Middle frontal gyrus (tissue), 1 donor: ENCODE measurements around the gene MZB1.
"Not testable (repeated sequence)": the region's sequence is repeated elsewhere in the genome, so short reads cannot be mapped to it uniquely, and the experiment has no call there.

Source experiments
- DNase-seq: peaks from one replicate; pipeline ENCODE4 v3.0.0-alpha.2; 2015; ENCODE audit warnings: low spot score; ENCODE audit errors: extremely low spot score

MZB1 gene

DNA sequence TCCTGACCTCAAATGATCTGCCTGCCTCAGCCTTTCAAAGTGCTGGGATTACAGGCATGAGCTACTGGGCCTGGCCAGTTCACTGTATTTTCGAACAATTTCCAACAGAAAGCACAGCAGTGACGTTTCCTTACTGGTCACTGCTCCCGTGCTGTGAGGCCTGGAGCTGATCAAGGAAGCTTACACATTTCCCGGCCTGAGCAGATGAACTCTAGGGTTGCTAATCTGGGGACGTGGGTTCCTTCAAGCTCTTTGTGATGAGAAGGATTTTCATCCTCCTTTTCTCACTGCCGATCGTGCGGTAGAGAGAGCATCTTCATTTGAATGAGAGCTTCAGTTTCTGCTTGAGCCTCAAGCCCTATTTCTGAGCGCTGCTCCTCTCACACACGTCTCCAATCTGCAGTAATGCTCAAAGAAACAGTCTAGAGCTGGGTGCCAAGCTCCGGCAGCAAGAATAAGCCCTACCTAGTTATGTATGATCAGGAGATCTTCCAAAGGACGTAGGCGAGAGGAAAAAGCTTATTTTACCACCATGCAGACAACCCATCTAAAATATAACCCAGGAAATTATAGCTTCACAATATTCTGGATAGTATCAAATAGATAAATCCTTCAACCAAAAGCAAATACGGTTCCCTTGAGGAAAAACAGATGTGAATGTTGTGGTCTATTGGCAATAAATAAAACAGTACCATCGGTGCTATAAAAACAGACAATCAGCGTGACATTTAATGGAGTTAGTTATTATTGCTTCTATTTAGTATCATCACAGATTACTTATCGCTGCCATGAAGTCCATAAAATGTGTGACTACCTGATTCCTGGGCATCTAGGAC lies 21.5 kb upstream of the MZB1 start:
- peak; percentile 62 for DNase-seq

DNA sequence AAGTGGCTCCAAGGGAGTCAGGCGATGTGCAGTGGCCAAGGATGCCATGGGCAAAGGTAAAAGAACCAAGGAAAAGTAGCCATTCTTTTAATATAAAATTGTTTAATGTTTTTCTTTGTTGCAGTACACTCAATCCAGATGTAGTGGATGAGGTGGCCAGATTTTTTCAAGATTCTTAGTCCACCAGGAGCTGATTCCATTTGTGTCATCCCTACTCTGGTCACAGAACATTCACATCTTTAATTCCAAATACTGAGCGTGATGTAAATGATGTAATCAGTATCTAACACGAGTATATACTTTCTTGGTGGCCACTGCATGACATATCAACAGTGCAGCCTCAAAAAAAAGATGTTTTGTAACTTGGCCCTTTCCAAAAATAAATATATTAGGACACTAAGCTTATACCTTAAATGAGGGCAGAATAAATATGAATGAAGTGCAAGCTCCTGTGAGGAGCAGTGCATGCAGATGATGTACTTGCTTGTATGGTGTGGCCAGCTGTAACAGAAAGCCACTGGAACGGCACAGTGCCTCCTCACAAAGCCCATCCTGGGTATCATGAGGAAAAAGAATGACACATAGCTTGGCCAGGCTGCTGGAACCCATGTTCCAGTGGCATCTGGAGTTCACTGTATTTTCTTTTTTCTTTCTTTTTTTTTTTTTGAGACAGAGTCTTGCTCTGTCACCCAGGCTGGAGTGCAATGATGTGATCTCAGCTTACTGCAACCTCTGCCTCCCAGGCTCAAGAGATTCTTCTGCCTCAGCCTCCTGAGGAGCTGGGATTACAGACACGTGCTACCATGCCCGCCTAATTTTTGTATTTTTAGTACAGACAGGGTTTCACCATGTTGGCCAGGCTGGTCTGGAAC lies 20.6 kb upstream of the MZB1 start:
- no peak for DNase-seq

DNA sequence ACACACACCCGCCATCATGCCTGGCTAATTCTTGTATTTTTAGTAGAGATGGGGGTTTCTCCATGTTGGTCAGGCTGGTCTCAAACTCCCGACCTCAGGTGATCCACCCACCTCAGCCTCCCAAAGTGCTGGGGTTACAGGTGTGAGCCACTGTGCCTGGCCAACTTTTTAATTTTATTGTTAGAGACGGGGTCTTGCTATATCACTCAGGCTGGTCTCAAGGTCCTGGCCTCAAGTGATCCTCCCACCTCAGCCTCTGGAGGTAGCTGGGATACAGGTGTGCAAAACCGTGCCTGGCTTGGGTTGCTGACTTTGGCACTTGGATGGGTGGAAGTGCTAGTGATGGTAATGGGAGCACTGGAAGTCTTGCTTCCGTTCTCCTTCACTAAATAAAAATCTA lies 19.4 kb upstream of the MZB1 start:
- DNase-seq = not testable (repeated sequence)

DNA sequence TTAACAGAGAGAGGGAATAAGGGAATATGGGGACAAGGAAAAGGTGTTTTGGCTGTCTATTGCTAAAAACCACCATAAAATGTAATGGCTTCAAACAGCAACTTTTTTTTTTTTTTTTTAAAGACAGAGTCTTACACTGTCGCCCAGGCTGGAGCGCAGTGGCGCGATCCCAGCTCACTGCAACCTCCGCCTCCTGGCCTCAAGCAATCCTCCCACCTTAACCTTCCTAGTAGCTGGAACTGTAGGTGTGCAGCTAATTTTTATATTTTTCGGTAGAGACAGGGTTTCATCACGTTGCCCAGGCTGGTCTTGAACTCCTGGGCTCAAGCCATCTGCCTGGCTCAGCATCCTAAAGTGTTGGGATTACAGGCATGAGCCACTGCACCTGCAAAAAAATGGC lies 18.5 kb upstream of the MZB1 start:
- DNase-seq = no peak

DNA sequence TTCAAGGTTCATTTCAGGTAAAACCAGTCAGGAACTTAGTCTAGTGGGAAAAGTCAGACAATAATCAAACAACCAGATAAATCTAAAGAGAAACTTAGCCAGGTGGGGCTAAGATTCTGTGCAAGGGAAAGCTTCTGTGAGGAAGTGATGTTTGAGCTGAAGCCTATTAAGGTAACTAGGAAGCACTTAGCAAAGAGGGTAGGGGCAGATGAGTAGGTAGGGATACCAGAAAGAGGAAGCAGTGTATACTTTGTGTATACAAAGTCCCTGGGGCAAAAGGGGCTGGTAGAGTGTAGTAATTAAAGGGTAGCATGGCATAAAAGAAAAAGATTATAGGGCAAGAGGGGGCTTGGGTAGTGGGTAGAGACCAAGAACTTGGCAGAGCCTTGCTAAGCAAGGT lies 17.8 kb upstream of the MZB1 start:
- no peak for DNase-seq

DNA sequence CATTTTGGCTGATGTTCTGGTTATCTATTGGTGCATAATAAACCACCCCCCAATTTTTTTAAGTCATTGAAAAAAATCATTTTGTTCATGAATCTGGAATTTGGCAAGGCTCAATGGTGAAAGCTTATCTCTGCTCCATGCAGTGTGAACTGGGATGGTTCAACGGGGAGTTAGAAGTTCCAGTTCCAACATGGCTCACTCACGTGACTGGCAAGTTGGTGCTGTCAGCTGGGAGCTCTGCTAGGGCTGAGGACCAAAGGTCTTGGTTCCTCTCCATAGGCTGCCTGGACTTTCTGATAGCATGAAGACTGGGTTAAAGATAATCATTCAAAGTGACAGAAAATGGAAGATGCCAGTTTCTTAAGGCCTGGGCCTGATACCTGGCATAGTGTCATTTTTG lies 17.2 kb upstream of the MZB1 start:
- DNase-seq = no peak

DNA sequence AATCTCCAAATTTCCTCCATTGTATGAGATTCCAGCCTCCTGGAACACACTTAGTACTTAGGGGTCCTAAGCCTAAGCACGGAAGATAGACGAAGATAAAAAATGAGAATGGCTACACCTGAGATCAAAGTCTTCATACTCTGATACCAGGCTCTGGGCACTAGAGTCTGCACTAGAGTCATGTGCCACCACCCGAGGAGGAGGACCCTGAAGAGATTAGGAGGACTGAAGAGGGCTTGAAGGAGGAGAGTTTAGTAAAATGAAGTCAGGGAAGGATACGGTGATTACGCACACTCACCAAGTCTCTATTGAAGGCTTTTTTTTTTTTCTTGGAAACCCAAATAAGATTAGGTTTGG lies 14.7 kb upstream of the MZB1 start:
- no peak for DNase-seq

DNA sequence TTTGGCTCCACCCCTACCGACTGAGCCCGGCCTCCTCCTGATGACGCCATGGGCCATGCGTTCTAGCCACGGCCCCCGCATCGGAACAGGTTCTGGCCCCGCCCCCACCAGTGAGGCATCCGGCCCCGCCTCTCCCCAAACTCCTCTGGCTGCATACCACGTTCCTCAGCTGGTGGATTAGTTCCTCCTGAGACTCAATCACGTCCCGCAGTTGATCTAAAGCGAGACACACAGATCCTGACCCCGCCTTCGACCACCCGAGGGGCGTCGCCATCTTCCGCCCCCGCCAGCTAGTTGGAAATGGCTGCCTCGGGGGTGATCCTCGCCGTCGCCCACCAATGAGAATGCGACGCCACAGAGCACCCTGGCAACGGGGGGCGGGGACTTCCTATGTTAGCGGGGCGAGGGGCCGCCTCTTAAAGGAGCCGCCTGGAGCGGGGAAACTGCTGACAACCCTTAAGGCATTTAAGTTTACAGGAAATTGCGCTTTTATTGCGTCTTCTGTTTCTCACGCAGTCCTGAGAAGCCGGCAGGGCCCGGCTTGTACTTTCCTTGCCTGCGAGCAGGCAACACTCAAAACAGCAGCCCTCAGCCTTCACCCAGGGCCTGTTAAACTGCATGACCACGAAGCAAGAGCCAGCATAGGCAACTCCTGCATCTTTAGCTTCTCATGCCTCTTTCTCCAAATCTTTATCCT lies 14.2 kb upstream of the MZB1 start, which contains the start of gene SPATA24:
Gene SPATA24, minus strand, starts transcription at position 303 of the 697 bp plus-strand sequence. Its CDS starts 29 bp downstream, at position 274.
- DNase-seq = peak; percentile 95

DNA sequence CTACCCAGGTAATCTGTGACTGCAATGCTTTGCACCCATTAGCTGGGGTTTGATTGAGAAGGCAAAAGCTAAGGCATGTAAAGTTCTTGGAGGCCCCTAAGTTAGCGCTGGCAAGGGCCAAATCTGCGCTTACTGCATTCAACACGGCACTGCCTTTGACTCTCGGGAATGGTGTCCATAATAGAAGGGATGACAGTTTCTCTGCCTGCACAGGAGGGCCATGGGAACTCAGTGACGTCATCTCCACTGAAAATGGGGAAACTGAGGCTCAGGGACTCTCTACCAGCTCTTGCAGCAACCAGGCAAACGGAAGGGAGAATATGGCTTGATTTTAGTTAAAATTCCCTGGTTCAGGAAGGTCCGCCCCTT lies 13.7 kb upstream of the MZB1 start:
- no peak for DNase-seq

DNA sequence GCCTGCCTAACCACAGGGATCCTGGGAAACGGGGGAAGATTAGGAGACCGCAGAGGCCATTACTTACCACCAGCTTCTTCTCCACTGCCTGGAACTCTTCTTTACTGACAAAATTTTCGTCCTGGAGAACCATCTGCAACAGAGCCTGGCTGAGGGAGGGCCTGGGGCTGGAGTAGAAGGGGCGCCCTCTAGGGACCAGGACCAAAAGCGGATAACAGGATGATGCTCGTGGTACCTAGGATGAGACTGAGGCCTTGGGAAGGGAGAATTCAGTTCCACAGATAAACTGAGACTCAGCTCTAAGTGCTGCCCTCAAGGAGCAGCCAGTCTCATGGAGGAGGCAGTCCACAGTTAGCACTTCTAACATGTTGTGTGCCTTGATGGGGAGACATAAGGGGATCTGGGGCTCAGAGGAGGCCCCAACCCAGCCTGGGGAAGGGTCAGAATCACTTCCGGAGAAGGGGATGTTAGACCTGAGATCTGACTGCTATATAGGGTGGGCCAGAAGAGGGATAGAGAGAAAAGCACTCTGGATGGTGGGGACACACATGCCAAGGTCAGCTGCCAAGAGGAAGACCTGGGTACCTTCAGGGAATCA lies 12.9 kb upstream of the MZB1 start:
- no peak for DNase-seq

DNA sequence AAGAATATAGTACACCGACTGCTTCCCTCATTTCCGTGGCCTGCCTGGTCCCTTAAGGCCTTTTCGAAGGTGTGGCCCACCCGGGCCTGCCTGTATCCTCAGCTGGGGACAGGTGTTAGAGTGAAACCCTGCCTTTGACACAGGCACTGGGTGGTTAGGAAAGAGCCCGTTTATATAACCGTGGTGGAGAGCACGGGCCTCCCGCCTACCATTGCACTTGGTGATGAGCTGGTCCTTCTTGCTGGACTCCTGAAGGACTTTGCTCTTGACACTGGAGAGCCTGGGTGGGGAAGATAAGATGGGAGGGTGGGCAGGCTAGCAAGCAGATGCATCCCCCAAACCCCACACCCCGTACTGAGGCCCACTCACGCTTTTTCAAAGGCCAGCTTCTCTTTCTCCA lies 11.8 kb upstream of the MZB1 start:
- DNase-seq = no peak

DNA sequence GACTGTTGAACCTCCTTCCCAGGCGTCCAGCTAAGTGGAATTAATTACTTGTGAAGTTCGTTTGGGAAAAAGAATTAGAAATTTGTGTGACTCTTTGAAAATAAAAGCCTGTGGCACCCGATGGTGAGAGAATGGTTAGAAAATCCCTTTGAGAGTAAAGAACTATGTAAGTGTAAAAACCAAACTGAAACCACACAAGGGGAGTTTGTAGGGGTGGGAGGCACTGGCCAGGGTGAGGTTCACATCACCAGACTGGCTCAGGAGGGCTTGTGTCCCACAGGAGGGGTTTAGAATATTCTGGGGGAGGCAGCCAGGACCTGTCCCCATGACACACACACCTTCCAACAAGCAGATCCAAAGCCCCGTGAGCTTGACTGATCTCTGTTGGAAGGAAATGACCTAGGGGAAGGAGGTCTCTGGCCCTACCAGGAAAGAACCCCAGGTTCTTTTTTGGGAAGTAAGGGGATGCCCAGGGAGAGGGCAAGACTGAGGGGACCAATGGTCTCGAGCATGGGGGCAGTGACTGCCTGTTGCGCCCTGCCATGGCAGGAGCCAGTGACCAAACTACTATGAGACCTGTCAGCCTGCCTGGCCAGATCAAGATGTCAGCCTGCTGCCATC lies 9.9 kb upstream of the MZB1 start:
- DNase-seq = no peak

DNA sequence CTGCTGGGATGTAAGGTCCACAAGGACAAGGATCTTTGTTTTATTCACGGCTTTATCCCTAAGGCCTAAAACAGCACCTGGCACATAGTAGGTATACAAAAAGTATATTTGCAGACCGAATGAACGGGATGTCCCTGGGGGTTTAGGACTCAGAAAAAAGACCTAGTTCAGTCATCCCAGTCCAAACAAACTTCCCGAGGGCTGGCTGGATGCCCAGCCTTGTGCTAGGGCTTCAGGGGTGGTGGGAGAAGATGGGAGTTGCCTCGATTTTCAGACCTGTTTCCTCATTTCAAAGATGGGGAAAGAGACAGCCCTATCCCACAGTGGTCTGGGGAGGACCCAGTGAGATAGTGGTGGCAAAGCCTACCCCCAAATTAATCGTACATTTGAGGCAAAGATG lies 8.2 kb upstream of the MZB1 start:
- DNase-seq = no peak

DNA sequence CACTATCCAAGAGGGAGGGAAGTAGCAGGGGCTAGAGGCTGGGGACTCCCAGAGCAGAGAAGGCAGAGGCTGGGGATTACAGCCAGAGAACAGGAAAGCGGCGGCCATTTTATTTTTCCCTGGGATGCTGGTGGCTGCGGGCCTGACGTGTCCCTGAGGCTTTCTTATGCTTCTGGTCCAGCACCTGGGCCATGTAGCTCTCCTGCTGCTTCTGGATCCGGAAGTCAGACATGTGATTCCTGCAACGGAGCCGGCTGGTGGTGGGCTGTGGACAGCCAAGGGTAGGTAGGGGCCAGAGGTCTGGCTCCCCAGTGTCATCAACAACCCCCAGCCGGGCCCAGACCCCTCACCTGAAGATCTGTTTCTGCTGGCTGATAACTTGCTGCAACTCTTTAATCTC lies 7.0 kb upstream of the MZB1 start:
- DNase-seq = no peak

DNA sequence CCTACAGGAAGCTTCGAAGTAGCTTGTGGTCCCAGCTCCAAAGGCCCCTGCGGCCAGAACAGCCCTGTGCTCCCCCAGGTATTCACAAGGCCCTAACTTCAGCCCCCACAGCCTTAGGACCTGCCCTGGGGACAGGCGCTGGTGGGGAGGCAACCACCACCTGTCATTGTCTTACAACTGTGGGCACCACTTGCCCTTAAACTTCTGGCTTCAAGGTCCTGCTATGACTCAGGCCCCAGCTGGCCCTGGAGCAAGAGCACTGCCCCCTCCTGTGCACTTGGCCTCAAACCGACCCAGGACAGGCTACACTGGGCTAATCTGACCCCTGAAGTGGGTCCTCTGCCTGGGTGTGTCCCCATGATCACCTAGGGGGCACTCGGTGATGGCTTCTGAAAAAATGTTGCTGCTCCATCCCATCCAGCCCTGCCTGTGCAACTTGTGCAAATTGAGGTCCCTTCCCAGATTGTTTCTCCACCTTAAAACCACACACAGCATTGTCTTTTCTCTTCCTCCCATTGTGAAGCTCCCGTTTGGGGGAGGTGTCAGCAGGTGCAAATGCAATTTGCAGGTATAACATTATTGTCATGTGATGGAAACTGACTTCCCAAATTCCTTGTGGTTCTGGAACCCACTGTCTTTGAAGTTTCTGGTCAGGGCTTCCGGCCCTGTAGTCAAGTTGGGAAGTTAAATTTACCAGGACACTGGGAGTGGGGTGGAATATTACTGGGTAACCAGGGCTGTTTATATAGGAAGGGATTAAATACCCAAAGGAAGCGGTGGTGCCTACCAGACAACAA lies 6.3 kb upstream of the MZB1 start:
- no peak for DNase-seq

DNA sequence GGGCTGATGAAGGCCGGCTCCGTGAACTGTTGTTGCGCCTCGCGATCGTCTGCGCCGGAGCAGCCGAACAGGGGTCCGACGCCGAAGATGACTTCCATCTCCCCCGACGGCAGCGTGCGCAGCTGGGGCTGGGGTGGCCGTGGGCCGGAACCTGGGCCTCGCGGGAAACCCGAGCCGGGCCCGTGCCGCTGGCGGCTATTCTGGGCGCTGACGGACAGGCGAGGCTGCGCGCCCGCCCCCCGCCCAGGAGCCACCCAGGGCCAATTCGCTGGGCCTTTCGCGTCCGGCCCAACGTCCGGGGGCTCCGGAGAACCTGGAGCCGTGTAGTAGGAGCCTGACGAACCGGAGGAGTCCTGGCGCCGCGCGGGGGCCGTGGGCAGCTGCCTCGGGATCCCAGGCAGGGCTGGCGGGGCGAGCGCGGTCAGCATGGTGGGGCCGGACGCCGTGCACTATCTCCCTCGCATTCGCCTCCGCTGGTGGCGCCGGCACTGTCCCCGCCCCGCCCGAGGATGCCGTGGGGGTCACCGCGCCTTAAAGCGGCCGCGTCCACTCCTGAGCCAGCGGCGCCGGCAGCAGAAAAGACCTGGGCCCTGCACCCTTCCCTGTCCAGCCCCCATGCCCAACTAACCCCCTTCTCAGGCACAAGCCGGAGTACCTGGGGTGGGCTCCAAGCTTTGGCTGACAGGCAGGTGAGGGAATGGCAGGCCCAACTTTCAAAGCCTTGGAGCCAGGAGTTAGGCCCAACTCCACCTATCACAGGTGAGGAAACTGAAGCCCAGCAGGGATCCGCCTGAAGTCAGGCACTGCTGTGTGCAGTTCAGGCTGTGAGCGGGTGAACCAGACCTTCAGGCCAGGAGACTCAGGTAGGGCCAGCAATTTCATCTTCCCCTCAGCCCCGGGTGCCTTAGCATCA lies 5.2 kb upstream of the MZB1 start, which contains the start of gene PROB1:
Gene PROB1, minus strand, starts transcription at position 451 of the 913 bp plus-strand sequence. Its CDS starts 23 bp downstream, at position 428.
- DNase-seq = no peak

DNA sequence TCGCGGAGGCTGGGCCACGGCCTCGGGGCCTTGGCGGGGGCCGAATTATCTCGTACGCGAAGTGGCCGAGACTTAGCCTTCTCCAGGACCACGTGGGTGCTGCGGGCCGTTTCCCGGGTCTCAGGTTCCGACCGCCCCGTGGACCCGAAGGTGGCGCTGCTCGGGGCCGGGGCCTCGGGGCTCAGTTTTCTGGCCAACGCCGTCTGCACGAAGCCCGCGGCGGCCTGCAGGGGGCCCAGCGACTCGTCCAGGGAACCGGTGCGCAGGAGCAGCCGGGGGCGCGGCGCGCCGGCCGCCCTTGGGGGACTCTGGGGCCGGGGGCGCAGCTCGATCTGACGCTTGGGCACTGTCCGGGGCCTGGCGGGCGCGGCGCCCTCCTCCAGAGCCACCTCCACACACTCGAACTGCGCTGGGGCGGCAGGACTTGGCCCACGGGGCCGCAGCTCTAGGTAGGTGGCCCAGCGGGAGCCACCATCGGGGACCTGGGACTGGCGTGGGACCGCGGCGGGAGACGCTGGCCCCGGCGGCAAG lies 4.5 kb upstream of the MZB1 start:
- no peak for DNase-seq

DNA sequence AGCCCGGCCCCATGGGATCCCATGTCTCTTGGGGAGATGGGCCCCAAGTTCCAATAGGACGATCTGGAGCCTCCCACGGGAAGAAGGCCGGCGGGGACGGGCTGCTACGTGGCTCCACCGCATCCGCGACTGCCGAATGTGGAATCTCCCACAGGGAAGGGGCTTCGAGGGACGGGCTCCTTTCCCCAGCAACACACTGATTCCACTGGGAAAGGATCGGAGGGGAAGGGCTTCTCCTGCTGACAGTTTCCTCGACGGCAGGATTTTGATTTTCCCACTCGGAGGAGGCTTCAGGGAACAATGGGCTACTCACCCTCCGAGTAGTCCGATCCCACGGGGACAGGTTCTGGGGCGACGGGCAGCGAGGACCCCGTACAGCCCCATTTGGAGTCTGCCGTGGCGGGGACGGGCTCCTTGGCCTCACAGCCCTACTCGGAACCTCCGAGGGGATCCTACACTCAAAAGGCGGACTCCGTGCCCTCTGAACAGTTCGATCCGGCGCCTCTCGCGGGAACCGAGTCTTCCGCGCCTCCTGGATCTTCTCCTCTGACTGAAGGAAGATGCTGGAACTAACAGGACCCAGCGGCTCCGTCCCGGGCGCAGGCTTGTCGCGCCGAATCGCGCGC lies 3.9 kb upstream of the MZB1 start:
- no peak for DNase-seq
